Measurements from ENCODE around the gene RPL15.

RPL15 gene

GRCh38 chr3:23928524-23928923 is 11.6 kb downstream of the RPL15 start:
- no peak for DNase-seq (ENCODE audit: low read depth in 2 of 2)

- no peak for DNase-seq (ENCODE audit: low read depth in 2 of 2)
Observed at GRCh38 chr3:23931597-23931996, 14.7 kb downstream of the RPL15 start.

DNA sequence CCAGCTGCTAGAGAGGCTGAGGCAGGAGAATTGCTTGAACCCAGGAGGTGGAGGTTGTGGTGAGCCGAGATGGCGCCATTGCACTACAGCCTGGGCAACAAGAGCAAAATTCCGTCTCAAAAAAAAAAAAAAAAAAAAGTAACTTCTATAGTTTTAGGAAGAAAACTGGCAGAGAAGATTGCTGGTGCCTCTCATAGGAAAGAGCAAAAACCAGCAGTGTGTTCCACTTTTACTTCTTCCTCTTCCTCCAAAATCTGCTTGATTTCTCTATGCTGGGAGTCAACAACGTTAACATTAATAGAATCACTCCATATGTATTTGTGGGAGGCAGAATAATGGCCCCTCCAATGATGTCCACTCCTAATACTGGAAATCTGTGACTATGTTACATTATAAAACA is 15.6 kb downstream of the RPL15 start:
- no peak for DNase-seq (ENCODE audit: low read depth in 2 of 2)

- DNase-seq (ENCODE audit: low read depth in 2 of 2): no peak
Observed at GRCh38 chr3:23934253-23934652, 17.3 kb downstream of the RPL15 start.

DNA sequence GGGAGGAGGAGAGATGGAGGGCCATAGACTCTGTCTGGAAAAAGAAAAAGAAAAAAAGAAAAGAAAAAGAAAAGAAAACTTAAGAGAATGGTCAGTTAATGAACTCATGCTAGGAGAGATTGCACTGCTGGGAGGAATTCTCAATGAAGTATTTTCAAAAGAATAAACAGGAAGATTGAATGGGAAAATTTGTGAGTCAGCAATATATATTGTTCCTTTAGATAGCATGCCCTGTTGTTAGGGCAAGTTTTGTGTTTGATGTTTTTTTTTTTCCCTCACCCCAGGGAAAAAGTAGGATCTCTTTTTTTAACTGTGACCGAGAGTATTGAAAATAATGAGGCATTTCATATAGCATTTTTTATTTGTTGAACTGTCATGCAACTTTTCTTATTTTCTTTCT is 20.4 kb downstream of the RPL15 start:
- no peak for DNase-seq (ENCODE audit: low read depth in 2 of 2)

- DNase-seq (ENCODE audit: low read depth in 2 of 2): no peak
Observed at GRCh38 chr3:23938688-23939087, 21.8 kb downstream of the RPL15 start.

- DNase-seq (ENCODE audit: low read depth in 2 of 2): no peak
Observed at GRCh38 chr3:23940775-23941174, 23.8 kb downstream of the RPL15 start.

GRCh38 chr3:23941440-23941839 is 24.5 kb downstream of the RPL15 start:
- DNase-seq (ENCODE audit: low read depth in 2 of 2): no peak

DNA sequence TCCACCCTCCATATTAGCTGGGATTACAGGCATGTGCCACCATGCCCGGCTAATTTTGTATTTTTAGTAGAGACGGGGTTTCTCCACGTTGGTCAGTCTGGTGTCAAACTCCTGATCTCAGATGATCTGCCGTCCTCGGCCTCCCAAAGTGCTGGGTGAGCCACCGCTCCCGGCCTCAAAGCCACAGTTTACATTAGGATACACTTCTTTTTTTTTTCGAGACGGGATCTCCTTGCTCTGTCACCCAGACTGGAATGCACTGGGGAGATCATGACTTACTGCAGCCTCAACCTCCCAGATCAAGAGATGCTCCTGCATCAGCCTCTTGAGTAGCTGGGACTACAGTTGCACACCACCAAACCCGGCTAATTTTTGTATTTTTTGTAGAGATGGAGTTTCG is 25.6 kb downstream of the RPL15 start:
- DNase-seq (ENCODE audit: low read depth in 2 of 2): no peak

DNA sequence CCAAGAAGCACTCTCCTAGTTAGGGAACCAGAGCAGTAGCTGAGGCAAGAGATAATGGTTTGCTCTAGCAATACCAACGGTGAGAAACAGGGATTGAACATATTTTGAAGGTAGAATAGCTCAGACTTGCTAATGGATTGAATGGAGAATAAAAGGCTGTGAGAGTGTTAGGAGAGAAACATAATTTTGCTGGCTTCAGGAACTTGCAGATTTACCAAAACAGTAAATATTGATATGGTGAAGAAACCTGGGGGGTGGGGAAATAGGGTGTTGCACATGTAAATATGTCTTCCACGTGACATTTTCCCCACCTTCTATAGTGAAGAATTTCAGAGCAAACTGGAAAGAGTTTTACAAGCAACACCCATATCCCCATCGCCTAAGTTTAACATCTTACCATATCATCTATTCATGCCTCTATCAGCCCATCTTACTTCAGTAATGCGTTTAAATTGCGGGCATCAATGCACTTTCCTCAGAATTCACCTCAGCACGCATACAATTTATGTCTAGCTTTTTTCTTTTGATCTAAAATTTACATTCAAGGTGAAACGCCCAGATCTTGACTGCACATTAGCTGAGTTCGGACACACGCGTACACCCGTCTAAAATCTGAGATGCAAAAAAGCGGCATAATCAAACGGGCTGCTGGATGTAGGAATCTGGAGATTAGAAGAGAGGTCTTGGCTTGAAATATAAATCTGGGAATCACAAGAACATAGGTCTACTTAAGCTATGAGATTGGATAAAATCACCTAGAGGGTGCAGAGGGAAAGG is 27.3 kb downstream of the RPL15 start:
- no peak for DNase-seq (ENCODE audit: low read depth in 2 of 2)

DNA sequence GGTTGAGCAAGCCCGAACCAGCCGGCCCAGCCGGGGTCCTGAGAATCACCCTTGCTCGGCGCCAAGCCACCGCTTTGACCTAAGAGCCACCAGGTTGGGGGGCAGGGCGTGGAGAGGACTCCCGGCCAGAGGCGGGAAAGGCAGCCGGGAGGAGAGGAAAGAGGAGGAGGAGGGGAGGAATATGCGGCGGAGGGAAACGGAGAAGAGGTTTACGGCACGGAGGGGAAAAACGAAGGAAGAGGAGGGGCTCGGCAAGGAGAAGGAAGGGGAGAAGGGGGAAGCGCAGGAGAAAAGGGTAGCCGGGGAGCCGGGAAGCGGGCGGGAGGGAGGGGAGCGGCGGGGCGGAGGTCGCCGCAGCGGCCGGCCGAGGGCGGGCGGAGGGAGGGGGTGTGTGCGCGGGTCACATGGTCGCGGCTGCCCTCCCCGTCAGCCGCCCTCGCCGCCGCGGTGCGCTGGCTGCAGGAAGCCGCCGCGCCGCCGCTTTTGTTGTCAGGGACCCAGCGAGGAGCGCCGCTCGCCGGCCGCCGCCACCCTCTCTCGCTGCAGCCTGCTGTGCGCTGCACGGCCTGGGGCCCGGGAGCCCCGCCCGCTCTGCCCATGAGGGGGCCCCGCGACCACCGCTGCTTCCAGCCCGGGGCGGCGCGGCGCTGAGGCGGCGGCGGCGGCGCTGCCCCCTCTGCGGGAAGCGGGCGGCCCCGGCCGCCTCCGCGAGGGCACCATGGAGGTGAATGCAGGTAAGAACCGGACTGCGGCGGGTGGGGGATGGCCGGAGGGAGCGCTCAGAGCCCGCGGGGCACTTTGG is 28.1 kb downstream of the RPL15 start, which contains the start of gene NR1D2:
TSS of gene NR1D2 (plus strand) at position 426 of the 802 bp plus-strand sequence. CDS start at position 719, 293 bp downstream.
- peak in 1 of 2 experiments; percentile 52 for DNase-seq (ENCODE audit: low read depth in 2 of 2)

- no peak for DNase-seq (ENCODE audit: low read depth in 2 of 2)
Observed at GRCh38 chr3:23945663-23945912, 28.7 kb downstream of the RPL15 start.

DNA sequence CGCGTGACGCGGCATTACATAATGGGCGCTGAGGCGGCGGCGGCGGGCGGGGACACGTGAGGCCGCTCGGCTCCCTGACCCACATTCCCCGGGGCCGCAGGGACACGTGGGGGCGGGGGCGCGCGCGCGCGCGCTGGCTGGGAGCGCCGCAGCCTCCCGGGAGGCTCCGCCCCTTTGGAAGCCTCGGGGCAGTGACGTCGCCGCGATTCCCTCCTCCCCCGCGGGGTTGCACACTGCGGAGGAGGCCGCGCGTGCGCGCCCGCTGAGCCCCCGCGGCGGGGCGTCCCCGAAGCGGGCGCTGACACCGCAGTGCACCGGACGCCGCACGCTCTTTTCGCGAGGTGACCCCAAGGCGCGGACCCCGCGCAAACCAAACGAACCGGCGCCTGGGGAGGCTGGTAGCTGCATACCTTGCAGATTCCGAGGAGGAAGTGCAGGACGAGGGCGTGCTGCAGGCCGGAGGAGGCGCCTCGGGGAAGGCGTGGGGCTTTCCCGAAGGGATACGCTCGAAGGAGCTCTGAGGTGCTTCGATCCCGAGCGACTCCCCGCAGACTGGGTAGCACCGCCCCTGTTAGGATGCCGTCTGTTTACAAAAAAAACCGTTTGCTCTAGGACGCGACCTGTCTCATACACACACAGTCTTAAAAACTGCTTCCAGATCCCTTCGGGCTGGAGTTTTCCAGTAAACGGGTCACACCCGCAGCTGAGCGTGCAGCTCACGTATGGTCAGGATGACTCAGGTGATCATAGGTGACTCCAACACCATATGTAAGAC is 29.2 kb downstream of the RPL15 start:
- DNase-seq (ENCODE audit: low read depth in 2 of 2): peak; percentile 95 to 96

GRCh38 chr3:23948761-23949160 is 31.8 kb downstream of the RPL15 start:
- no peak for DNase-seq (ENCODE audit: low read depth in 2 of 2)

DNA sequence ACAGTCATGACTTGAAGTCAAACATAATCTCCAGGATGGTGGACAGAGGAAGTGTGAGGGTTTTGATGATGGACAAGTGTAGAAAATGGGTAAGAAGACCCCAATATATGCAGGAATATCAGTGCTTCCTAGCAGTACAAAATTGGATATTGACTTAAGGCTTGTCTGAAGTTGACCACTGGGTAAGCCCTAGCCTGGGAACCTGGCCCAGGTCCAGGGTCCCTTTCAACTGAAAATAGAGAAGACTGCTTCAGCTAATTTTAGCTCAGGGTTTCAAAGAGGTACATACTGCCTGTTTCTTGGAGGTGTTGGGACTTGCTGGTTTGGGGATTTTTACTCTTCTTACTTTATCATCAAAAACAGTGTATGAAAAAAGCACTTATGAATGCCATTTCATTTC is 32.9 kb downstream of the RPL15 start:
- DNase-seq (ENCODE audit: low read depth in 2 of 2): no peak

DNA sequence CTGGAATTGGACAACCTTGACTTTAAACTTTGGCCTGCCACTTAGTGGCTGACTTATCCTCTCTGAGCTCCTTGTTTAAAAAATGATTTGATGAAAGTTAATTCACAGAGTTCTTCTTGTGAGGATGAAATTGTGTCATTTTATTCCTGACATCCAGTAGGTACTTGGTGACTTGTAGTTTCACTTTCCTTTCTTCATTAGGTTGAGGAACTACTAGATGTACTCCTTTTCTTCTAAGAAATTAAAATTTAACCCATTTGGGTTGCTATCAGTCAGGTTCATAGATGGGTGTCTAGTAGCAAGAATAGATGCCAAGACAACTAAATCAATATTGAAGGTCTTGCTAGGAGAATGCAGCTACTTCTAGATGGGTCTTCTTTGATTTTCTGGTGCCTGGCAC is 33.4 kb downstream of the RPL15 start:
- no peak for DNase-seq (ENCODE audit: low read depth in 2 of 2)

- DNase-seq (ENCODE audit: low read depth in 2 of 2): no peak
Observed at GRCh38 chr3:23952646-23953045, 35.7 kb downstream of the RPL15 start.

GRCh38 chr3:23953523-23953922 is 36.6 kb downstream of the RPL15 start:
- DNase-seq (ENCODE audit: low read depth in 2 of 2): no peak

GRCh38 chr3:23954144-23954543 is 37.2 kb downstream of the RPL15 start:
- DNase-seq (ENCODE audit: low read depth in 2 of 2): no peak

GRCh38 chr3:23956701-23957100 is 39.8 kb downstream of the RPL15 start:
- no peak for DNase-seq (ENCODE audit: low read depth in 2 of 2)

DNA sequence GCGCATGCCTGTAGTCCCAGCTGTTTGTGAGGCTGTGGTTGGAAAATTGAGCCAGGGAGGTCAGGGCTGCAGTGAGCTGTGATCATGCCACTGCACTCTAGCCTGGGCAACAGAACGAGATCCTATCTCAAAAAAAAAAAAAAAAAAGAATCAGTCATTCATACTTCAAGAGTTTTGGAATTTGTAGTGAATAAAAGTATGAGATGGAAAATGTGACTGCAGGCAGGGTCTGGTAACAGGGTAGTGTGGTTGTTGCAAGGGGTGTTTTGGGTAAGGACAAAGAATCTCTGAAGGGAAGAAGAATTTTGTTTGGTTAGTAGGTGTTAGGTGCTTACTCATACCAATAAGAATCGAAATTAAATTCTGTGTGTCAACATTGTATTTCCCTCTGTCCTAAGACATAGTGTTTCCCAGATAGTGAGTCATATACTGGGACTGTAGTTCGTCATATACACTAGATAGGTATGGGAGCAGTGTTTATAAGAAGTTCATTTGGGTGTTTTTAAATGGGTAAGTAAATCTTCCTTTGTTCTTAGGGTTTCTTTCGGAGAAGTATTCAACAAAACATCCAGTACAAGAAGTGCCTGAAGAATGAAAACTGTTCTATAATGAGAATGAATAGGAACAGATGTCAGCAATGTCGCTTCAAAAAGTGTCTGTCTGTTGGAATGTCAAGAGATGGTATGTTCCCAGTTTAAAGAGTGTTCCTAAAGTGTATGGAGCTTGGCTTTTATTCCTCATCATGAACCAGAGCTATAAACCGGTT is 42.4 kb downstream of the RPL15 start:
- DNase-seq (ENCODE audit: low read depth in 2 of 2): peak; percentile 61 to 70

- no peak for DNase-seq (ENCODE audit: low read depth in 2 of 2)
Observed at GRCh38 chr3:23960649-23961048, 43.7 kb downstream of the RPL15 start.

All from fibroblast of skin of left quadriceps (primary cell).